GM06990 (cell line): ENCODE measurements around the gene CRYBG2.

Source experiments
- DNase-seq: peaks from one replicate; pipeline ENCODE4 v3.0.0-alpha.2; 2011; ENCODE audit not compliant: insufficient read length; ENCODE audit errors: extremely low read depth
- H3K27me3 ChIP-seq: replicated peaks from 2 replicates; pipeline ENCODE4 v1.6.0; 2011; ENCODE audit warnings: low read length; ENCODE audit not compliant: control insufficient read depth, insufficient read depth
- H3K36me3 ChIP-seq: 2 replicates; pipeline ENCODE4 v1.5.1; 2011; ENCODE audit warnings: low read length; ENCODE audit not compliant: control insufficient read depth, insufficient read depth
- H3K4me3 ChIP-seq: replicated peaks from 2 replicates; pipeline ENCODE4 v1.5.1; 2011; ENCODE audit warnings: low read depth, mild to moderate bottlenecking, control low read depth, low read length
- CTCF ChIP-seq: IDR thresholded peaks from 2 replicates; pipeline ENCODE4 v1.5.1; 2011; ENCODE audit warnings: low read length, control low read depth, mild to moderate bottlenecking, inconsistent platforms; ENCODE audit not compliant: insufficient read depth, poor library complexity, severe bottlenecking

CRYBG2 gene

GRCh38 chr1:26307363-26307781, 46.6 kb downstream of the CRYBG2 start:
- DNase-seq = no peak
- TF ChIP-seq CTCF = no peak
- Histone ChIP-seq H3K27me3 (no peaks in the 10 kb centered on the region), H3K36me3 (no peaks in the 10 kb centered on the region), H3K4me3 (no peak overlapping the region)

DNA sequence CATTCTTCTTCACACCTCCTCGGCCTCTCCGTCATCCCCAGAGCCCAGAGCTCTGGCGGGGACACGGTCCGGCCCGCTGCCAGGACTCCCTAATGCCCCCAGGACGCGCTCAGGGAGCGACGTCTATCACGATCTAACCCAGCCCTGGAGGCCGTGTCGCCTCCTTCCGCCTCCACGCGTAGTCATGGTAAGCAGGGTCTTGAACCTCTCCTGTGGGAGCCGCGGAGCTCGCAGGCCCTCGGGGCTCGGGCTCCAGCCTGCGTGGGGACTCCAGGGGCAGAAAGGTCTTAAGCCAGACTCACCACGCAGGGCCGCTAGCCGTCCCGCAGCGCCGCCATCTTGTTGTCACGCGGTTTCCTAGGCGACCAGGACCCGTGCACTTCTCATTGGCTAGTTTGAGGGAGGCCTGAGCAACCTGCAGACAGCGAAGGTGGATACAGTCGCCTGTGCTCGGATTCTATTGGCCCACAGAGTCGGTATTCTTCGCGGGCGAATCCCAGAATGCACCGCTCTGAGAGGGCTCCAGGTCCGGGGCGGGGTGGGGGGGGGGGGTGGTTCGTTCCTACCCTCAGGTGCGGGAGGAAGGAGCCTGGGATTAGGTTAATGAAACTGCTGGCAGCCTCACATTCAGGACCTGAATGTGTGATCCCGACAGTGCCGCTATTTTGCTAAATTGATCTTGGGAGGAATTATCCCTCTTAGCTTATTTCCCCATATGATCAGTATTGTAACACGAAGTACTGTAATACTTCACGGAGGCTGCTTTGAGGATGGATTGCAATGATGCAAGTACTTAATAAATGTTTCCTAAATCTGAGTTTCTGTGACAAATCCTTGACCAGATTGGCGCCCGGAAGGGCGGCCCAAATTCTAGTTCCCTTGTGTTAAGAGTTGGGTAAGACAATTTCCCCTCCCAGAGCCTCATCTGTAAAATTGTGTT, 47.4 kb downstream of the CRYBG2 start, which contains the start of gene UBXN11:
TSS of gene UBXN11 (minus strand) at position 347 of the 940 bp plus-strand sequence. CDS start 3,753 bp downstream, outside the sequence.
- DNase-seq = peak; percentile 87
- Histone ChIP-seq H3K27me3 (no peaks in the 10 kb centered on the region), H3K4me3 (peak within 1 kb of the TSS; percentile 90), H3K36me3 (no peaks in the 10 kb centered on the region)
- no peak for TF ChIP-seq CTCF

DNA sequence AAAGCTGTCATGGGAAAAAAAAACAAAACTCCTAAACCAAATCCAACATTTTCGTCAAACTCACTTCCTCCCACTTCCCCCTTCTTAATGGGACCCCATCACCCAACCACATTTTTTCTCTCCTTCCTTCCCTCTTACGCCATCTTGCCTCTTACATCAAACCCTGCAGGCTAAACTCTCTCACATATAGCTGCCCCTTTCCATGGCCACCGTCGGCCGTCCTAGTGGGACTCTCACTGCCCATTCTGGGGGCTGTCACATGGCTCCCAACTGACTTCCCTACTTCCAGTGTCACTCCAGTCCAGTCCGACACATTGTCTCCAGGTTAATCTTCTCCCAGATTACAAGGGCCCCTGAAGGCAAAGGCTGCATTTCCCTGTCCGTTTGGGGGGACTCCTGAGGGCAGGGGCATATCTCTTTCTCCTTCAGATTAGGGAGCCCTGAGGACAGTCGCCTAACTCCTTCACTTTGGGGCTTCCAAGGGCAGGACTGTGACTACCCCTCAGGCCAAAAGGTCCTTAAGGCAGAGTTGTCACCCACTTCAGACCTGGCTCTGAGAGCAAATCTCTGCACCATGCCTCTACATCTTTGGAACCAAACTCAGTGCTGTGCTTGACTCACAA, 48.2 kb downstream of the CRYBG2 start:
- Histone ChIP-seq H3K27me3 (no peaks in the 10 kb centered on the region), H3K36me3 (no peaks in the 10 kb centered on the region), H3K4me3 (peak overlapping the region; percentile 90)
- TF ChIP-seq CTCF = no peak
- DNase-seq = no peak

DNA sequence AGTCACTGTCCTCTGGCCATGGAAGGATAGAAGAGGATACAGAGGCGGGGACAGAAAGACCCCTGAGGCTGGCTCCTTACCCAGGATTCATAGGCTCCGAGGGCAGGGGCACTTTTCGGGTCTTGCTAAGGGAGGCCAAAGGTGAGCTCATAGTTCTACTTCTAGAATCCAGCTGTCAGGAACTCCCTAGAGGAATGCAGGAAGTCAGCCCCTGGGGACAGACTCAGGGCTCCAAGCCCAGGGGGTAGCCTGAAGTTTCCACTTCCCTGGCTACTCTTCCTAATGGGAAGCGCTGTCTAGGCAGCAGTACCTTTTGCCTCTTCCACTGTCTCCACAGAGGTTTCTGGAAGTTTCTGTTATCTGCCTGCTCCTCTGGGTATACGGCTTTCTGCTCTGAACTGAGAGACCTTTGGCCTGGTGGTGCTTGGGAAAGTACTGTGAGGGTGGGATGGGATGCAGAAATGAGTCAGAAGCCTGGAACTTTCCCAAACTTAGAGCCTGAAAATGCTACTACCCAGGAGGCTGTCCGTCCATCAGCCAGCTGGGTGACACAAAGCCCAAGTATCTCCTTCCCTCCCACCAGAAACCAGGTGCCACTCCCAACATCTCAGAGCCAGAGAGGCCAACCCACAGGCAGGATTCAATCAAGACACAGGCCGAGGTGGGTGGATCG, 51.1 kb downstream of the CRYBG2 start:
- H3K4me3 ChIP-seq = no peak overlapping the region
- no peak for TF ChIP-seq CTCF
- DNase-seq = no peak
- H3K36me3 ChIP-seq = no peaks in the 10 kb centered on the region
- no peaks in the 10 kb centered on the region for H3K27me3 ChIP-seq

- Histone ChIP-seq H3K27me3 (no peaks in the 10 kb centered on the region), H3K36me3 (no peaks in the 10 kb centered on the region; the same call in 1 of the 2 replicates), H3K4me3 (no peak overlapping the region)
- no peak for DNase-seq
- no peak for TF ChIP-seq CTCF
Measured at GRCh38 chr1:26300578-26301275, 53.2 kb downstream of the CRYBG2 start.
